Measurements from ENCODE around the gene EMP2.

Gene EMP2

GRCh38 chr16:10609402-10609774, 29.0 kb upstream of the EMP2 start:
- Histone ChIP-seq H3K9ac (ENCODE audit: low read depth in 1 of 2, low read length in 2 of 2) (no peak overlapping the region), H3K27me3 (ENCODE audit: control insufficient read depth in 1 of 2, insufficient read depth in 2 of 2, low read length in 2 of 2) (no peaks in the 10 kb centered on the region), H3K4me1 (ENCODE audit: control insufficient read depth in 1 of 2, insufficient read depth in 2 of 2, low read length in 2 of 2) (peaks cover 3 to 6% of the 10 kb centered on the region in 2 donors), H3K4me3 (ENCODE audit: low read depth in 1 of 2, low read length in 2 of 2) (no peak overlapping the region), H3K9me3 (ENCODE audit: control insufficient read depth in 1 of 2, low read length in 2 of 2) (no peaks in the 10 kb centered on the region), H3K36me3 (ENCODE audit: control insufficient read depth in 1 of 2, insufficient read depth in 2 of 2, low read length in 2 of 2) (no peaks in the 10 kb centered on the region), H3K27ac (ENCODE audit: low read depth, low read length) (no peak overlapping the region)

- Histone ChIP-seq H3K27me3 (ENCODE audit: control insufficient read depth in 1 of 2, insufficient read depth in 2 of 2, low read length in 2 of 2) (no peaks in the 10 kb centered on the region), H3K36me3 (ENCODE audit: control insufficient read depth in 1 of 2, insufficient read depth in 2 of 2, low read length in 2 of 2) (no peaks in the 10 kb centered on the region), H3K27ac (ENCODE audit: low read depth, low read length) (no peak overlapping the region), H3K4me3 (ENCODE audit: low read depth in 1 of 2, low read length in 2 of 2) (no peak overlapping the region), H3K9me3 (ENCODE audit: control insufficient read depth in 1 of 2, low read length in 2 of 2) (no peaks in the 10 kb centered on the region), H3K9ac (ENCODE audit: low read depth in 1 of 2, low read length in 2 of 2) (no peak overlapping the region), H3K4me1 (ENCODE audit: control insufficient read depth in 1 of 2, insufficient read depth in 2 of 2, low read length in 2 of 2) (peaks cover 3 to 6% of the 10 kb centered on the region in 2 donors)
Observed at GRCh38 chr16:10608687-10609401, 28.4 kb upstream of the EMP2 start.

- no peaks in the 10 kb centered on the region for H3K27me3 ChIP-seq (ENCODE audit: control insufficient read depth in 1 of 2, insufficient read depth in 2 of 2, low read length in 2 of 2)
- no peaks in the 10 kb centered on the region for H3K9me3 ChIP-seq (ENCODE audit: control insufficient read depth in 1 of 2, low read length in 2 of 2)
- H3K9ac ChIP-seq (ENCODE audit: low read depth in 1 of 2, low read length in 2 of 2) = no peak overlapping the region
- no peaks in the 10 kb centered on the region for H3K36me3 ChIP-seq (ENCODE audit: control insufficient read depth in 1 of 2, insufficient read depth in 2 of 2, low read length in 2 of 2)
- H3K27ac ChIP-seq (ENCODE audit: low read depth, low read length) = no peak overlapping the region
- no peak overlapping the region for H3K4me3 ChIP-seq (ENCODE audit: low read depth in 1 of 2, low read length in 2 of 2)
- peaks cover 3 to 6% of the 10 kb centered on the region in 2 donors for H3K4me1 ChIP-seq (ENCODE audit: control insufficient read depth in 1 of 2, insufficient read depth in 2 of 2, low read length in 2 of 2)
Observed at GRCh38 chr16:10607157-10607556, 26.8 kb upstream of the EMP2 start.

- H3K36me3 ChIP-seq (ENCODE audit: control insufficient read depth in 1 of 2, insufficient read depth in 2 of 2, low read length in 2 of 2) = no peaks in the 10 kb centered on the region
- no peaks in the 10 kb centered on the region for H3K27me3 ChIP-seq (ENCODE audit: control insufficient read depth in 1 of 2, insufficient read depth in 2 of 2, low read length in 2 of 2)
- no peak overlapping the region for H3K4me3 ChIP-seq (ENCODE audit: low read depth in 1 of 2, low read length in 2 of 2)
- no peaks in the 10 kb centered on the region for H3K9me3 ChIP-seq (ENCODE audit: control insufficient read depth in 1 of 2, low read length in 2 of 2)
- H3K27ac ChIP-seq (ENCODE audit: low read depth, low read length) = no peak overlapping the region
- H3K9ac ChIP-seq (ENCODE audit: low read depth in 1 of 2, low read length in 2 of 2) = no peak overlapping the region
- H3K4me1 ChIP-seq (ENCODE audit: control insufficient read depth in 1 of 2, insufficient read depth in 2 of 2, low read length in 2 of 2) = peaks cover 3 to 10% of the 10 kb centered on the region in 2 donors
Observed at GRCh38 chr16:10606607-10607006, 26.2 kb upstream of the EMP2 start.

GRCh38 chr16:10605636-10606035, 25.2 kb upstream of the EMP2 start:
- Histone ChIP-seq H3K36me3 (ENCODE audit: control insufficient read depth in 1 of 2, insufficient read depth in 2 of 2, low read length in 2 of 2) (no peaks in the 10 kb centered on the region), H3K27me3 (ENCODE audit: control insufficient read depth in 1 of 2, insufficient read depth in 2 of 2, low read length in 2 of 2) (no peaks in the 10 kb centered on the region), H3K27ac (ENCODE audit: low read depth, low read length) (no peak overlapping the region), H3K9me3 (ENCODE audit: control insufficient read depth in 1 of 2, low read length in 2 of 2) (no peaks in the 10 kb centered on the region), H3K4me3 (ENCODE audit: low read depth in 1 of 2, low read length in 2 of 2) (no peak overlapping the region), H3K4me1 (ENCODE audit: control insufficient read depth in 1 of 2, insufficient read depth in 2 of 2, low read length in 2 of 2) (peaks cover 0 to 6% of the 10 kb centered on the region in 2 donors), H3K9ac (ENCODE audit: low read depth in 1 of 2, low read length in 2 of 2) (no peak overlapping the region)

GRCh38 chr16:10601444-10602408, 21.3 kb upstream of the EMP2 start:
- no peak overlapping the region for H3K27ac ChIP-seq (ENCODE audit: low read depth, low read length)
- no peak overlapping the region for H3K9ac ChIP-seq (ENCODE audit: low read depth in 1 of 2, low read length in 2 of 2)
- H3K27me3 ChIP-seq (ENCODE audit: control insufficient read depth in 1 of 2, insufficient read depth in 2 of 2, low read length in 2 of 2) = no peaks in the 10 kb centered on the region
- H3K36me3 ChIP-seq (ENCODE audit: control insufficient read depth in 1 of 2, insufficient read depth in 2 of 2, low read length in 2 of 2) = no peaks in the 10 kb centered on the region
- no peak overlapping the region for H3K4me3 ChIP-seq (ENCODE audit: low read depth in 1 of 2, low read length in 2 of 2)
- H3K9me3 ChIP-seq (ENCODE audit: control insufficient read depth in 1 of 2, low read length in 2 of 2) = no peaks in the 10 kb centered on the region
- peaks cover 15 to 27% of the 10 kb centered on the region in 2 donors for H3K4me1 ChIP-seq (ENCODE audit: control insufficient read depth in 1 of 2, insufficient read depth in 2 of 2, low read length in 2 of 2)

- peaks cover 19 to 30% of the 10 kb centered on the region in 2 donors for H3K4me1 ChIP-seq (ENCODE audit: control insufficient read depth in 1 of 2, insufficient read depth in 2 of 2, low read length in 2 of 2)
- no peak overlapping the region for H3K27ac ChIP-seq (ENCODE audit: low read depth, low read length)
- no peaks in the 10 kb centered on the region for H3K27me3 ChIP-seq (ENCODE audit: control insufficient read depth in 1 of 2, insufficient read depth in 2 of 2, low read length in 2 of 2)
- H3K36me3 ChIP-seq (ENCODE audit: control insufficient read depth in 1 of 2, insufficient read depth in 2 of 2, low read length in 2 of 2) = no peaks in the 10 kb centered on the region
- no peak overlapping the region for H3K9ac ChIP-seq (ENCODE audit: low read depth in 1 of 2, low read length in 2 of 2)
- no peak overlapping the region for H3K4me3 ChIP-seq (ENCODE audit: low read depth in 1 of 2, low read length in 2 of 2)
- H3K9me3 ChIP-seq (ENCODE audit: control insufficient read depth in 1 of 2, low read length in 2 of 2) = no peaks in the 10 kb centered on the region
Observed at GRCh38 chr16:10600782-10601443, 20.5 kb upstream of the EMP2 start.

- Histone ChIP-seq H3K9me3 (ENCODE audit: control insufficient read depth in 1 of 2, low read length in 2 of 2) (no peaks in the 10 kb centered on the region), H3K4me1 (ENCODE audit: control insufficient read depth in 1 of 2, insufficient read depth in 2 of 2, low read length in 2 of 2) (peaks cover 23 to 39% of the 10 kb centered on the region in 2 donors), H3K9ac (ENCODE audit: low read depth in 1 of 2, low read length in 2 of 2) (no peak overlapping the region), H3K27me3 (ENCODE audit: control insufficient read depth in 1 of 2, insufficient read depth in 2 of 2, low read length in 2 of 2) (no peaks in the 10 kb centered on the region), H3K36me3 (ENCODE audit: control insufficient read depth in 1 of 2, insufficient read depth in 2 of 2, low read length in 2 of 2) (no peaks in the 10 kb centered on the region), H3K27ac (ENCODE audit: low read depth, low read length) (no peak overlapping the region), H3K4me3 (ENCODE audit: low read depth in 1 of 2, low read length in 2 of 2) (no peak overlapping the region)
Observed at GRCh38 chr16:10599626-10600025, 19.2 kb upstream of the EMP2 start.

GRCh38 chr16:10598157-10598556, 17.8 kb upstream of the EMP2 start:
- Histone ChIP-seq H3K27ac (ENCODE audit: low read depth, low read length) (no peak overlapping the region), H3K4me3 (ENCODE audit: low read depth in 1 of 2, low read length in 2 of 2) (no peak overlapping the region), H3K27me3 (ENCODE audit: control insufficient read depth in 1 of 2, insufficient read depth in 2 of 2, low read length in 2 of 2) (no peaks in the 10 kb centered on the region), H3K9ac (ENCODE audit: low read depth in 1 of 2, low read length in 2 of 2) (no peak overlapping the region), H3K36me3 (ENCODE audit: control insufficient read depth in 1 of 2, insufficient read depth in 2 of 2, low read length in 2 of 2) (no peaks in the 10 kb centered on the region), H3K9me3 (ENCODE audit: control insufficient read depth in 1 of 2, low read length in 2 of 2) (no peaks in the 10 kb centered on the region), H3K4me1 (ENCODE audit: control insufficient read depth in 1 of 2, insufficient read depth in 2 of 2, low read length in 2 of 2) (peaks cover 26 to 43% of the 10 kb centered on the region in 2 donors)

- H3K4me1 ChIP-seq (ENCODE audit: control insufficient read depth in 1 of 2, insufficient read depth in 2 of 2, low read length in 2 of 2) = peaks cover 26 to 43% of the 10 kb centered on the region in 2 donors
Observed at GRCh38 chr16:10597187-10597601, 16.8 kb upstream of the EMP2 start.

More at GRCh38 chr16:10597187-10597601, 16.8 kb upstream of the EMP2 start:
- Histone ChIP-seq H3K27ac (ENCODE audit: low read depth, low read length) (no peak overlapping the region), H3K27me3 (ENCODE audit: control insufficient read depth in 1 of 2, insufficient read depth in 2 of 2, low read length in 2 of 2) (no peaks in the 10 kb centered on the region), H3K9me3 (ENCODE audit: control insufficient read depth in 1 of 2, low read length in 2 of 2) (no peaks in the 10 kb centered on the region), H3K9ac (ENCODE audit: low read depth in 1 of 2, low read length in 2 of 2) (no peak overlapping the region), H3K36me3 (ENCODE audit: control insufficient read depth in 1 of 2, insufficient read depth in 2 of 2, low read length in 2 of 2) (no peaks in the 10 kb centered on the region), H3K4me3 (ENCODE audit: low read depth in 1 of 2, low read length in 2 of 2) (no peak overlapping the region)

Data from duodenal mucosa (tissue), 2 donors.